K562 (cell line): Measurements from ENCODE around the gene CACNA1C. TPM values are rescaled to one million over a fixed set of nuclear protein-coding genes. Genes with fewer than 3 reads are reported as not detected.

Experiments used
- EZH2 ChIP-seq: IDR thresholded peaks from 2 replicates; pipeline ENCODE4 v1.6.1; 2012; ENCODE audit warnings: low read depth, mild to moderate bottlenecking, inconsistent platforms, low read length, borderline replicate concordance
- SMAD2 ChIP-seq: fragments of 150-350 bp; IDR thresholded peaks from 2 replicates; pipeline ENCODE4 v1.6.1; 2014; ENCODE audit warnings: low read depth, mild to moderate bottlenecking, low read length
- TCF3 ChIP-seq: sonication (generic); formaldehyde crosslinking; IDR thresholded peaks from 2 replicates; pipeline ENCODE4 v1.4.0; 2020; ENCODE audit warnings: mild to moderate bottlenecking, missing genetic modification reagents
- polyA plus RNA-seq, 8 experiments: library from polyadenylated mRNA; depleted of rRNA in 4 of 8; stranded (reverse) in 5 of 8; unstranded in 3 of 8; fragments of >200 nt; fragmentation: Nextera tagmentation in 2 of 8; fragmentation: Illumina TruSeq in 1 of 8; extraction: Ambion mirVana in 2 of 8; extraction: Trizol in 1 of 8; gene quantifications; 2 replicates each; pipeline versions ENCODE4 v1.2.1 to v1.2.3, GENCODE V29; 2011 to 2014; ENCODE audit warnings: inconsistent platforms in 1 of 8, missing spikeins in 1 of 8
- total RNA-seq, 7 experiments: library from RNA; depleted of rRNA in 6 of 7; stranded (reverse); fragments of >200 nt in 6 of 7; fragmentation: Illumina TruSeq in 2 of 7; extraction: Trizol in 2 of 7; gene quantifications; 2 replicates each; pipeline versions ENCODE4 v1.2.1 to v1.2.3, GENCODE V29; 2011 to 2021; ENCODE audit warnings: low replicate concordance in 1 of 7
- TF ChIP-seq, protein P1 (sequence below): fragments of 200-600 bp; sonication (generic); IDR thresholded peaks from one replicate; pipeline ENCODE4 v1.6.1; 2012; ENCODE audit warnings: mild to moderate bottlenecking, low read depth, low read length, inconsistent platforms

CACNA1C gene
- total and polyA plus RNA-seq, 9 of the 15 experiments (the other 6 are each of a cell fraction or from before 2014, with no cell fraction given), result not detected

DNA sequence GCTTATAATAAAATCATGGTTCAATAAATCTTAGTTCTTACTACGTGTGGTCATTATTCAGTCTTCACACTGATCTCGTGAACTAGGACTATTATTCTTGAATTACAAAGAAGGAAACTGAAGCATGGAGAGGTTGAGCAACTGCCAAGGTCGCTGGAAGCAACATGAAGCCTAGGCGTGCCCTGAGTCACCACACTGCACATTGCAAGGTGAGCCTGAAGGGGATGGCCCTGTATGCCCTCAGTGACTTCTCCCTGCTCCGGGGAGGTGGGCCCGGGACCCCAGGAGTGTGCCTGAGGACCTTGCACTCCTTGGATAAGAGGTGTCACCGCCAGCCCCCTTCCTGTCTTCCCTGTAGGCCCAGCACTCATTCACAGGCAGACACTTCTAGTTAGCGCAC lies 161.6 kb downstream of the CACNA1C start (continued):
- TF ChIP-seq EZH2 (no peak), TCF3 (CRISPR knock-in tag) (no peak), SMAD2 (no peak)
- TF ChIP-seq, protein P1, sequence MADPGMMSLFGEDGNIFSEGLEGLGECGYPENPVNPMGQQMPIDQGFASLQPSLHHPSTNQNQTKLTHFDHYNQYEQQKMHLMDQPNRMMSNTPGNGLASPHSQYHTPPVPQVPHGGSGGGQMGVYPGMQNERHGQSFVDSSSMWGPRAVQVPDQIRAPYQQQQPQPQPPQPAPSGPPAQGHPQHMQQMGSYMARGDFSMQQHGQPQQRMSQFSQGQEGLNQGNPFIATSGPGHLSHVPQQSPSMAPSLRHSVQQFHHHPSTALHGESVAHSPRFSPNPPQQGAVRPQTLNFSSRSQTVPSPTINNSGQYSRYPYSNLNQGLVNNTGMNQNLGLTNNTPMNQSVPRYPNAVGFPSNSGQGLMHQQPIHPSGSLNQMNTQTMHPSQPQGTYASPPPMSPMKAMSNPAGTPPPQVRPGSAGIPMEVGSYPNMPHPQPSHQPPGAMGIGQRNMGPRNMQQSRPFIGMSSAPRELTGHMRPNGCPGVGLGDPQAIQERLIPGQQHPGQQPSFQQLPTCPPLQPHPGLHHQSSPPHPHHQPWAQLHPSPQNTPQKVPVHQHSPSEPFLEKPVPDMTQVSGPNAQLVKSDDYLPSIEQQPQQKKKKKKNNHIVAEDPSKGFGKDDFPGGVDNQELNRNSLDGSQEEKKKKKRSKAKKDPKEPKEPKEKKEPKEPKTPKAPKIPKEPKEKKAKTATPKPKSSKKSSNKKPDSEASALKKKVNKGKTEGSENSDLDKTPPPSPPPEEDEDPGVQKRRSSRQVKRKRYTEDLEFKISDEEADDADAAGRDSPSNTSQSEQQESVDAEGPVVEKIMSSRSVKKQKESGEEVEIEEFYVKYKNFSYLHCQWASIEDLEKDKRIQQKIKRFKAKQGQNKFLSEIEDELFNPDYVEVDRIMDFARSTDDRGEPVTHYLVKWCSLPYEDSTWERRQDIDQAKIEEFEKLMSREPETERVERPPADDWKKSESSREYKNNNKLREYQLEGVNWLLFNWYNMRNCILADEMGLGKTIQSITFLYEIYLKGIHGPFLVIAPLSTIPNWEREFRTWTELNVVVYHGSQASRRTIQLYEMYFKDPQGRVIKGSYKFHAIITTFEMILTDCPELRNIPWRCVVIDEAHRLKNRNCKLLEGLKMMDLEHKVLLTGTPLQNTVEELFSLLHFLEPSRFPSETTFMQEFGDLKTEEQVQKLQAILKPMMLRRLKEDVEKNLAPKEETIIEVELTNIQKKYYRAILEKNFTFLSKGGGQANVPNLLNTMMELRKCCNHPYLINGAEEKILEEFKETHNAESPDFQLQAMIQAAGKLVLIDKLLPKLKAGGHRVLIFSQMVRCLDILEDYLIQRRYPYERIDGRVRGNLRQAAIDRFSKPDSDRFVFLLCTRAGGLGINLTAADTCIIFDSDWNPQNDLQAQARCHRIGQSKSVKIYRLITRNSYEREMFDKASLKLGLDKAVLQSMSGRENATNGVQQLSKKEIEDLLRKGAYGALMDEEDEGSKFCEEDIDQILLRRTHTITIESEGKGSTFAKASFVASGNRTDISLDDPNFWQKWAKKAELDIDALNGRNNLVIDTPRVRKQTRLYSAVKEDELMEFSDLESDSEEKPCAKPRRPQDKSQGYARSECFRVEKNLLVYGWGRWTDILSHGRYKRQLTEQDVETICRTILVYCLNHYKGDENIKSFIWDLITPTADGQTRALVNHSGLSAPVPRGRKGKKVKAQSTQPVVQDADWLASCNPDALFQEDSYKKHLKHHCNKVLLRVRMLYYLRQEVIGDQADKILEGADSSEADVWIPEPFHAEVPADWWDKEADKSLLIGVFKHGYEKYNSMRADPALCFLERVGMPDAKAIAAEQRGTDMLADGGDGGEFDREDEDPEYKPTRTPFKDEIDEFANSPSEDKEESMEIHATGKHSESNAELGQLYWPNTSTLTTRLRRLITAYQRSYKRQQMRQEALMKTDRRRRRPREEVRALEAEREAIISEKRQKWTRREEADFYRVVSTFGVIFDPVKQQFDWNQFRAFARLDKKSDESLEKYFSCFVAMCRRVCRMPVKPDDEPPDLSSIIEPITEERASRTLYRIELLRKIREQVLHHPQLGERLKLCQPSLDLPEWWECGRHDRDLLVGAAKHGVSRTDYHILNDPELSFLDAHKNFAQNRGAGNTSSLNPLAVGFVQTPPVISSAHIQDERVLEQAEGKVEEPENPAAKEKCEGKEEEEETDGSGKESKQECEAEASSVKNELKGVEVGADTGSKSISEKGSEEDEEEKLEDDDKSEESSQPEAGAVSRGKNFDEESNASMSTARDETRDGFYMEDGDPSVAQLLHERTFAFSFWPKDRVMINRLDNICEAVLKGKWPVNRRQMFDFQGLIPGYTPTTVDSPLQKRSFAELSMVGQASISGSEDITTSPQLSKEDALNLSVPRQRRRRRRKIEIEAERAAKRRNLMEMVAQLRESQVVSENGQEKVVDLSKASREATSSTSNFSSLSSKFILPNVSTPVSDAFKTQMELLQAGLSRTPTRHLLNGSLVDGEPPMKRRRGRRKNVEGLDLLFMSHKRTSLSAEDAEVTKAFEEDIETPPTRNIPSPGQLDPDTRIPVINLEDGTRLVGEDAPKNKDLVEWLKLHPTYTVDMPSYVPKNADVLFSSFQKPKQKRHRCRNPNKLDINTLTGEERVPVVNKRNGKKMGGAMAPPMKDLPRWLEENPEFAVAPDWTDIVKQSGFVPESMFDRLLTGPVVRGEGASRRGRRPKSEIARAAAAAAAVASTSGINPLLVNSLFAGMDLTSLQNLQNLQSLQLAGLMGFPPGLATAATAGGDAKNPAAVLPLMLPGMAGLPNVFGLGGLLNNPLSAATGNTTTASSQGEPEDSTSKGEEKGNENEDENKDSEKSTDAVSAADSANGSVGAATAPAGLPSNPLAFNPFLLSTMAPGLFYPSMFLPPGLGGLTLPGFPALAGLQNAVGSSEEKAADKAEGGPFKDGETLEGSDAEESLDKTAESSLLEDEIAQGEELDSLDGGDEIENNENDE, result no peak
